ENCODE measurements around the gene TOPAZ1.

Gene TOPAZ1

DNA sequence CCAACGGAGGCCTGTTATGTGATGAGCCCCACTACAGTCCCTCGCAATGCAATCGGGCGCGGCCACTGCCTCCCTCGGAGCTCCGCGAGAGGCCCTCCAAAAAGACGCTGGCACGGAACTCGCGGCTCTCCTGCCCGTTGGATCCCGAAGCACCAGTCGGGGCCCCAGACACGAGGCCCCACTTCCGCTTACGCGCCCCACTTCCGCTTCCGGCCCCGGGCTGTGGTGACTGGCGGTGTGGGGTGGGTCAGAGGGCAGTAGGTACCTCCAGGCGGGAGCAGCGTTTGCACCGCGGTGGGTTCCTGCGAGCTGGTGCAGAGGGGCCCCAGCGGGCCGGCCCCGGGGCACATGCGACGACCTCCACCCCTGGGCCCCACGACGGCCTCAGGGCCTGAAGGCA is at the start of gene TOPAZ1:
TSS of gene TOPAZ1 (plus strand) at position 181 of the 400 bp plus-strand sequence. CDS start at position 349, 168 bp downstream.
- DNase-seq, result no peak

DNA sequence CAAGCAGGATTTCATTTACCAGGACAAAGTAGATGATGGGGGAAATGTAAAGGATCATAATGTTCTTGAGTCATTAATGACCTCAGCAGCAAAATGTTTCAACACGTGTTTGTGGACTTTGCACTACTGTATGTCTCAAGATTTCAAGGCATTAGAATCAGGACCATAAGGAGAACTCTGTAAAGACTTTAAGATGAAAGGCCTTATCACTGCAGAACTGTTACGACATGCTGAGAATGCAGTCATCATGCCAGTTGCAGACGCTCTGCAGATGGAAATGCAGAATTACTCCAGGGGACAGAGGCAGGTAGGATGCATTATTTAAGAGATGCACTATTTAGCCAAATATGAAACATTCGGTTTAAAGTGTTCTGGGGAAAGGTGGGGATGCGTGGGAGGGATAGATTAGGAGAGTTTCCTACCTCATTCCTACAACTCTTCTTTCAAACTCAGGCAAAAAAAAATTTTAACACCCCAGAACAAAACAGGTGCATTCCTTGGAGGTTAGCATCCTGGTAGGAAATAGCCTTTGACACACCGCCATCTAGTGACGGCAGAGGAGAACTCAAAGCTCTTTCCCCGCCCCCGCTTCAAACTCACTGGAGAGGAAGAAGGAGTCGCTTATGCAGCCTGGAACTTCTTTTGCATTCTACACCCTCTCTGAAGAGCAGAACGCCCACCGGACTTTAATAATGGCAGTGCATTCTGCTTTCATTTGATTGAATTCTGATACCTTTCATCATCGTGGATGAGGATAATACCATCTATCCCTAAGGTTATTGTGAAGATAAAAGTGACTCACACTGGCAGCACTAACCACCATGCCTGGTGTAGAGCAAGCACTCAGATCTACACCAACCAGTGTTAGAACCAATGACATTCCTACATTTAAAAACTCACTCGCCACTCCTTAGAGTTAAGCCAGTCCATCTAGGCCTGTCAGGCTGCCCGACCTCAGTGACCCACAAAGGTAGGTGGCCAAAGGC is 43.1 kb upstream of the TOPAZ1 start:
- DNase-seq, result peak; percentile 58

DNA sequence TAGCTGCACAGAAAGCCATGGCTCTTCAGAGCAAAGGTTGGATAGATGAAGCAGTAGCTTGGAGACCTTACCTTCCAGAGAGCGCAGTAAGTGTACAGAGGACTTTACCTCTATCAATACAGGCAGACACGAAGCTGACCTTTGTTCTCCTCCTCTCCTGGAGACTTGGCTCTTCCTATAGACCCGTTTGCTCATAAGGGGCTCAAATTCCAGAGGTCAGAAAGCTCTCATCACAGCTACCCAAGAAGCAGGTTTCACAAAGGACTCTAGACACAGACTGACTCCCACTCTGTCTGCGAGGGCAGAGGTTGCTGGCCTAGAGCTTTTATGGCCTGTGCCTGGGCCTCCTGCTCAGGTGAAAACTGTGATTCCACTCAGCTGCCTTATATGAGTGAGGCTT is 35.4 kb upstream of the TOPAZ1 start:
- DNase-seq, result no peak

DNA sequence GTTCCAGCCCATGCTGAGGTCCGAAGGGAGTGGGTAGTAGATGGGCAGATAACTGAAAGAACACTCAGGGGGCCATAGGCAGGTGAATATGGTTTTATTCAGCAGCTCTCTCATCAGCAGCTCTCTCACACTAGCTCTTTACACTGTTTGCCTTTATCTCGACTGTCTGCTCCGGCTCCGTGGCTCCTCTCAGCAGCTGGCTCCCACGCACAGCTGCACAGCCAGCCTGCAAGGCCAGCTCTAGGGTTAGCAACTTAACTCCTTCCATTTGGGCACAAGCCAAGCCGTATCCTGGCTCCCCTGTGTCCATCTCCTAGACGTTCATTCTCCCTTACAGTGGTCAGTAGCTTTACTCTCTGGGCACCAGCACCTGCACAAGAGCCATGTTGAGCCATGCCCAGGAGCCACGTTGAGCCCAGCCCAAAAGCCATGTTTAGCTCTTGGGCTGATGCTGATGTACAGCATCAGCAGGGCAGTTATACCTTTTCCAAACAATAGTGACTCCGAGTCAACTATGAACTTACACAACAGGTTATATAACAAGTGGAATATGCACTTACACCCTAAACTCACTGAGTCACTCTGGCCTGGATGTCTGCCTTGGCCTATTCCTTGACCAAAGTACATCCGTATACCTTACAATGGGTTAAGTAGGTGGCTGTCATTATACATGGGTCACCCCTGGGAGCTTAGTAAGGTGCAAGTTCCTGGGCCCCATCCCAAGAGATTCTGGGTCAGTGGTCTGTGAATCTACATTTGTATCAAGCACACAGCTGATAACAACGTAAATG is 34.6 kb upstream of the TOPAZ1 start:
- no peak for DNase-seq

DNA sequence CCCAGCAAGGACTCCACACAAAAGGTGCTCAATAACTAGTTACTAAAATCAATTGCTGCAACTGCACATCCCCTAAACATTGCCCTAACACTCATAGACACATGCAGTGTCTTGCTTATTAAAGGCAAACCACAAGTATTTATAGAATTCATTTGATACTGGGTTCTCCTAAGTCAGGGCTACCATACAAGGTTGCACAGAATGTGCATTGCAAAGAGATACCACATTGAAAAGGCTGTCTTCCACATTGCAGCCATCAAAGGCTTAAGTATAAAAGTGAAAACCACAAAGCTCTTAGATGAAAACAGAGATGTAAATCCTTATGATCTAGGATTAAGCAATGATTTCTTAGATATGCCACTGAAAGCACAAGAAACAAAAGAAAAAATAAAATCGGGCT is 33.6 kb upstream of the TOPAZ1 start:
- DNase-seq, result no peak

DNA sequence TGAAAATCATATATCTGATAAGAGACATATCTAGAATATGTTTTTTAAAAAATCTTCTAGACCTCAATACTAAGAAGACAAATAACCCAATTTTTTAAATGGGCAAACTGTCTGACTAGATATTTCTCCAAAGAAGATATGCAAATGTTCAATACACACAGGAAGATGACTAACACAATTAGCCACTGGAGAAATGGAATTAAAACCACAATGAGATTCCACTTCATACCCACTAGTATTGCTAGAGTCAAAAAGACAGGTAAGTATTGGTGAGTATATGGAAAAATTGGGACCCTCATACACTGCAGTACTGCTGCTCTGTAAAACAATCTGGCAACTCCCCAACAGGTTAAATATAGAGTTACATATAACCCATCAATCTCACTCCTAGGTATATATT is 33.1 kb upstream of the TOPAZ1 start:
- no peak for DNase-seq

DNA sequence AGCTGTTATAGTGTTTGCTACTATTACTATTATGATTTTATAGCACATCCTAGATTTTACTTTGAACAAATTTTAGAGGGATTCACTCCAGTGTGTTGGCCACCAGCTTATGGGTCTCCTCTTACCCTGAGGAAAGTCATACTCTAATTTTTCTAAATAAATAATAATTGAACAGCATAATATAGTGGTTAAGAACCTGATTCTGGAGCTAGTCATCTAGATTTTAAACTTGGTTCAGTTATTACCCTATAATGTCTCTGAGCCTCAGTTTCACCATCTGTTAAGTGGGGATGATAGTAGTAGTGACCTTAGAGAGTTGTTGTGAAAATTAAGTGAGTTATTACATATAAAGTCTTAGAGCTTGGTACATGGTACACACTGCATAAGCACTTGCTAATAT is 30.7 kb upstream of the TOPAZ1 start:
- DNase-seq, result no peak

DNA sequence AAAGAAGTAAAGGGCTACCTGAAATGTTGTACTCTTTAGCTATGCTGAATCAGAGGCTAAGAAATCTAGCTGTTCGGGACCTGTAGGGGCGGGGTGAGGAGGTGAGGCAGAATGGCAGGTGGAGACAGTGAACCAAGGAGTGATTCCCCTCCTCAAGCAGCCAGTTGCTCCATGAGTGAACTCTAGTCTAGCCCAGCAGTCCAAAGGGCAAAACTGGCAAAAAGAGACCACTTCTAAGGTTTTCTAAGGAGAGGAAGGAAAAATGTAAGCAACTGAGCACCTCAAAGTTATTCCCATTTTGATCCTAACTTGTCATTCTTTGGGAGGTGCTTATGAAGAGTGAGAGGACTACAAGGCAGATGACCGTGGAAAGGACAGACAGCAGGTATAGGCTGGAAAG is 19.3 kb upstream of the TOPAZ1 start:
- no peak for DNase-seq

DNA sequence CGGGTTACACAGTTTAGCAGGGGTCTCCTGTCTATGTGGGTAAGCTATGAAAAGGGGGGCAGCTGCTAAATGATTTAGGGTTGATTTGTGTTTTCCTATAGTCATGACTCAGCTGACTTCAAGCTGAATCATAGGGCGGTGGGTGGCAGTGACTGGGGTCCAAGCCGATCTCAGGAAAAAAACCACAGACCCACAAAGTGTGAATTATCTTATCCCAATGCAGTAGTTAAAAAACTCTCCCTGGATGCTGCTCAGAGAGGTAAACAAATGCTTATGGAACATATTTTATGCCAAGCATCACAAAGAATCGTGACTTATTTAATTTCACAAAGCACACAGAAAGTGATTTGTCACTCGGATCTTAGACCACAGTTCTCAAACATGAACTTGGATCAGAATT is 18.4 kb upstream of the TOPAZ1 start:
- no peak for DNase-seq

DNA sequence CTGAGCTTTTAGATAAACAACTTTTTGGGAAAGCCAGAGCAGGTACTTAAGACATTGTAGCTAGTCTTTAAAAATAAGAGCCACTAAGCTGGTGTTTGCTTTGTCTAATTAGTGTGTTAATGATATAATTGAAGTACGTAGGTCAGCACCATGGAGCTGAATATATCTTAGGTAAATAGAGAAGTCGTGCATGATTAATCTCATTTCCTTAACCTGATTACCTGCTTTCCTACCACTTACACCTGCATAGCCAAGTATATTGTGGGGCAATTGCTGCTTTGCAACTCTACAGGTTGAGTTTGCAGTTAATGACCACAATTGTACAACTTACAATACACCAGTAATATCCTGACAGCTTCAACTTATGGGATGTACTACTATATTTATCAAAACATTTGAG is 17.6 kb upstream of the TOPAZ1 start:
- no peak for DNase-seq

DNA sequence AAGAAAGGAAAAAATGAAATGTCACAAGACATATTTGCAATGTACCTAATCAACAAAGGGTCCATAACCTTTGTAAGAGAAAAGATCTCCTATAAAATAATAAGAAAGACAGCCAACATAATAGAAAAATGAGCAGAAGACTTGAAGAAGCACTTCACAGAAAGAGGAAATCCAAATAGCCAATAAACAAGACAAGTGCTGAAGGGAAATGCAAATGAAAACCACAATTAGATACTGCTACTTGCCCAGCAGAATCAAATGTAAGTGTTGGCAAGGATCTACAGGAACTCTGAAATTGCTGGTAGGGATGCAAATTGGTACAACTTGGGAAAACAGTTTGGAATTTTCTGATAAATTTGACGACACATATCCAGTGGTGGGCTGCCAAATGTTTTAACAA is 15.1 kb upstream of the TOPAZ1 start:
- no peak for DNase-seq

DNA sequence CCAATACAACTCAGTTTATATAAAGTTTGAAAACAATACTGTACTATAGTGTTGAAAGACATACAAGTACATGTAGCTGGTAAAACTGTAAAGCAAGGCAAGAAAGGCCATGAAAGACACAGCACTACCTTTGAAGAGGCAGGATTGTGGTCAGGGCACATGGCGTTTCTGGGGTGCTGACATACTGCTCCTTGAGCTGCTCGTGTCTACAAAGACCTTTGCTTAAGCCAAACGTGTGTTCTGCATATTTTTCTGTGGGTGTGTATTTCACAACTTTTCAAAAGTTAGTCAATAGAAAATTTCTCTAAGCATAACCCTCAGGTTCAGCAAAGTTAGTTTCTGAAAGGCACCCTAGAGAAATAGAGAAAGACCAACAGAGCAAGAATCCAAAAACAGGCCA is 14.1 kb upstream of the TOPAZ1 start:
- no peak for DNase-seq

DNA sequence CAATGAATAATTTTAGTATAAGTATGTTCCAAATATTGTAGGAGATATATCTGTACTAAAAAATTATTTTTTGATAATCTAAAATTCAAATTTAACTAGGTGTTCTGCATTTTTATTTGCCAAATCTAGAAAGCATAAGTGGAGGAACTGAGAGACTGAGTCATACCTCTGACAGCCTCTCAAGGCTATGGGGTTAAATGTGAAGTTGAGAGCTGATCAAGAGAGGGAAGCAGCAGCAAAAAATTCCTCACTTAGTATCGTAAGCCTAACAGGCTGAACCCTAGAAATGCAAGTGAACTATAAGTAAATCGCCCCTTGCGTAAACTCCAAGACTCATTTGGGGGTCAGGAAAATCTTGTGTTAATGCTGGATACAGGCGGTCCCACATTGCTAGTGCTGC is 12.8 kb upstream of the TOPAZ1 start:
- no peak for DNase-seq

DNA sequence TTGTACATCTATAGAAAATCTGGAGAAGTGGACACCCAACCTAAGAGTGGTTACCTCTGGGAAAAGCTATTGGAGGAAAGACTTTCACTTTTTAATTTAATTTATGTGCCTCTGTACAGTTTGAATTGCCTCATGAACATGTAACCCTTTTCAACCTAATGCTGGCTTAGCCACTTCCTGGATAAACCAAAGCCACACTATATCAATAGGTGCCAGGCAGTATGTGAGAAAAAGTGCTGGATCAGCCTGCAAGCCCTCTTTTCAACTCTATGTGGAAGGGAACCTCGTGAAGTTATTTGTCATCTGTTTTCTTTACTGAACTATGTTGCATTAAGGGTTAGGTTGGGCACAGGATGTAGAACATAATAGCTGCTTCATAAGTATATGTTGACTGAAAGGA is 9.3 kb upstream of the TOPAZ1 start:
- no peak for DNase-seq

DNA sequence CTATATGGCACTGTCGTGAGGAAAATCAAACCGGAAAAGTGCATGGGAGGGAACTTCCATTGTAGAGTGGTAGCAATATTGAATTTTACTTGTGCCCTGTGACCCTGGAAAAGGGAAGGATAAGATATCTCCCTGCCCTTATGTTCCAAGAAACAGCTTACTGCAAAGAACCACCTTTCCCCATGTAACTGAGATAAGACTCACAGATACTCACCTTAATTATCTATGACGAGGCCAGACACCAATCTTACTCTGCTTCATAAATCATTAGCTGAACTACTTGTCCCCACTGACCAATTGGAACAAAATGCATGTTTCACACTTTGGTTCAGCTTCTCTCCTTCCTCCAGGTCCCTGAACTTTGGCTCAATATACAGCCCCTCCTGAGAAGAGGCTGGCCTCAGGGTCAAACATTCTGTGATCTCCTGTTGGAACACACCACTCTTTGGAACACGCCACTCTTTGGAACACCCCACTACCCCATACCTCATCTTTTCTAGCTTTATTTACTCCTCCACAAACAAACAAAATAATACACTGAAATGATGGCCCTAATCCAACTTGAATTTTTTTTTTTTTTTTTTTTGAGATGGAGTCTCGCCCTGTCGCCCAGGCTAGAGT is 6.9 kb upstream of the TOPAZ1 start:
- DNase-seq, result no peak

DNA sequence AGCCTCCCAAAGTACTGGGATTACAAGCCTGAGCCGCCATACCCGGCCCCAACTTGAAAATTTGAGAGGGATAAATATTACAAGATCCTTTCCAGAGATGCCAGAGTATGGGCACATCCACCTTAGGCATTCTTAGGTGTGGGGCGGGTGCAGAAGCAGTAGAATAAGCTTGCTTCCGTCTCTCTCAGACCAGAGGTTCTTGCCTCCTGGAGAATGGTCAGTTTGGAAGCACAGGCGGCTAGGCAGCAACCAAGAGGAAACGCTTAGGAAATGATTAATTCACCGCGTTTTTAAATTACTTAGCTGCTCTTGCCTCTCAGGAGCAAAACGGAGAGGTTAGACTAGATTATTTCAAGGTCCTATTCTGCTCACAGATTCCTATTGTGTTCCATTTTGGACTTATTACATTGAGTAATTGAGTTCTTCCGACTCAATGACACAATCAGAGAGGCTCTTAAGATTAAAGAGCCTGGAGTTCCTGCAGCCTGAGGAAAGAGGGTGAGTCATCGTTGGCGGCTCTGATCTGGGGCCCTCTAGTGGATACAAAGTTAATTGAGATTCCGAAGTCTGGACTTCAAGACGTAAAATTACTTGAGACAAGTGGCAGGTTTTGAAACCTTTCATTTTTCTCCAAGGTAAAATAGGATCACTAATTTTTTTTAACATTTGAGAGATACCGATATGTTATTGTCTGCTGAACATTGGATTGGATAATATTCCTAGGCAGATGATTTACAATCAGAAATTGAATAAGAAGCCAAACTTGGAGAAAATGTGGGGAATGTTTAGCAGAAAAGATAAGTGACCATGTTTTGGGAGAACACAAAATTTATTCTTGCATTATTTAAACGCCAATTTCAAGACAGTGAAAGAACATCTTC is 5.8 kb upstream of the TOPAZ1 start:
- peak; percentile 86 for DNase-seq

DNA sequence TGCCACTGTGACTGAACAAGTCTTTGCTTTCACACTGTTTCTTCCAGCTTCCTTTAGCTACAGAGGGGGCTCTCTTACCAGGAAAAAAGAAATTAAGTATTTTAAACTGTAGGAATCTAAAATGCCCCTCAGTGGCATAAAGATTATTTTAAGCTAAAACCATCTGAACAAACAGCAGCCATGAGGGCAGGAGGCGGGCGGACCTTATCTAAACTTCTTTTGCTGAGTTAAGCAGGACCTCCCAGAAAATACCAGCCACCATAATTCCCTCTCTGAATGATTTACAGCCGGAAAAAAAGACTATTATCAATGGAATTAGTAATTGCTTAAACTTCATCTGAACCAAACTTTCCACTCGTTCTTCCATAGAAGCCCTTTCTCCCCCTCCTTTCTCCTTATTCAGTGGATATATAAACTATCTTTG is 5.2 kb upstream of the TOPAZ1 start:
- DNase-seq, result no peak

DNA sequence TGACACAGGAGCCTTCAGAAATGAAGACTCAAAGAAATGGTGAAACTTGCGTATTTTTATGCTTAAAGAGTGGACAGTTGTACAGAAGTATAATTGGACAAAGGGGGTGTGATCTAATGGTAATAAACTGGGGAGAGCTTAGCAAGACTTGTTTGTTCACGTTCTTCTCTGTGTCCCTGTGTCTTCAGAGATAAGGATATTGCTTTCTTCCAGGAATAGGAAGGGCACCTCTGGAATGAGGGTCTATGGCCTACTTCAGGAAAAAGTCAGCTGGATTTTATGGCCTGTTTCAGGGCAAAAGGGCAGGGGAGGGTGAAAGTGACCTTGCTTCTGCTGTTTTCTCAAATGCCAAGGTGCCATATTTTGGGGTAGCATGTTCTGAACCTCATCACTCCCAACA is 4.5 kb upstream of the TOPAZ1 start:
- DNase-seq, result no peak

DNA sequence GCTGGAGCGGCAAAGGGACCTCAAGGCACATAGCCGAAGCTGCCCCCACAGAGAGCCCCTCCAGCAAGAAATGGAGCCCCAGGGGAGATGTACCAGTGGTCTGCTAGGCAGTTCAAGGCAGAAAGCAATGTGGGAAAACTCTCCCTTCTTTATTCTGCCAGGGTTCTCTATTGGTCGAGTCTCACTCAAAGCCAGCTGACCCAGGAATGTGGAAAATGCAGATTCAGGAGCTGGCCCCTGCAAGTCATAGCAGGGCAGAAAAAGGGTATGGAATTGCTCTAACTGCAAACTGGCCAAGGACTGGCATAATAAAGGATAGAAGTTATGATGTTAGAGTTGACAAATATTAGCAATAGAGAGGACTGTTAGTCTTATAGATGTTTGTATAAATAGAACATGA is 4.0 kb upstream of the TOPAZ1 start:
- no peak for DNase-seq

DNA sequence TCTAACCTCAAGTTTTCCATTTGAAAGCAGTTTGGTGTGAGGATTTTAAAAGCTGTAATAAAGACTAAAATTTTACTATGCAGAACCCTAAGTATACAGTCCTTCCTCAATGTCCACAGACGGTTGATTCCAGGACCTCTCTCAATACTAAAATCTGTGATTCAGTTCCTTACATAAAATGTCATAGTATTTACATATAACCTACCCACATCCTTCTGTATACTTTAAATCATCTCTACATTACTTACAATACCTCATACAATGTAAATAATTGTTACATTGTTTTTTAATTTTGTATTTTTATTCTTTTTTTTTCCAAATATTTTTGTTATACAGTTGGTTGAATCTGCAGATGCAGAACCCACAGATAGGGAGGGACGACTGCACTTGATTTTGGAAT is 2.8 kb upstream of the TOPAZ1 start:
- DNase-seq, result no peak

DNA sequence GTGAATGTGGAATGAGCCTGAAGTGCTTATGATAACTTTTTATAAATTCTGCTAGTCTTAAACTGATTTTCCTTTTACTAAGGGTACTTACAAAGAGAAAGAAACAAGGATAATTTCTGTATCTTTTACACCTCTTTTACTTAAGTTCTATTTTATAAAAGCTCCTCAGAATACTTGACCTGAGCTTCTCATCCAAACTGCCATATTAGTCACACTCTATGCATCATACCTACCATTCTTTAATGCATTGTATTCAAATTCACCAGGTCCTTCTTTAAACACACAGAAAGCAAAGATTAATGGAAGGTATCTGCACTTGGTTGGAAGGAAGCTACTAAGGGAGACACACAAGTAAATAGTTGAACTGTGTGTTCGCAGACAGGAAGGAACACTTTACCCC is 1.6 kb upstream of the TOPAZ1 start:
- DNase-seq, result peak; percentile 1

DNA sequence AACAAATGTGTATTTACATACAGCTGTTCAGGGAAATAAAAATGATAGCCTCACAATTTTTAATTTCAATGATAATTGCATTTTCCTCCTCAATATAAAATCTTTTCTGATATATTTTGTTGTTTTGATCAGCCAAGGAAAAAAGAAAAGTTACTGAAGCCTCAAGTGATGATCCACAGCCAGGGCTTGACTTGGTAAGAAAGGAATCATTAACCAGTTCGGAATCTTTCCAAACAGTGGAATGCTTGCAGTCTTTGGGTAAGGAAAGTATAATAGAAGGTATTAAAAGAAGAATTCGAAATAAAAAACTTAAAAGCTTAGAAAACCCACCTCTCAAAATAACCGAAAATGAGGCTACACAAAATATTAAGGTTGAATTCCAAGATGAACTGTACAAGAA is 1.0 kb downstream of the TOPAZ1 start:
- no peak for DNase-seq

DNA sequence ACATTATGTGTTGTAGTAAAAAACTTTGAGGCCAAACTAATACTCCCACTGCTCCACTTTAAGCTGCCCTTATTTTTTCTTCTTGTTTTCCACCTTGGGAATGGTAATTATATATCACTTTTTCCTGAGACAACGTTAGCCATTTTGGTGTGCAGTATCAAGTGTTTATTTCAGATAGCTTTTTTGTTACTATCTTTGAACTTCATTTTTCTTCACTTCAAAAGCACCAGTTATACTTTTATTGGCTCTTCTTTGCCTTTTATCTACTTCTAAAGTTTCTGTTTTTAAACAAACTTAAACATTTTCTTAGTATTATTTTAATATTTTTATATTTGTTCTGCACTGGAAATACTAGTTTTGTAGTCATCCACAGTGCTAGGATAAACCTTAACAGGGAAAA is 6.5 kb downstream of the TOPAZ1 start:
- DNase-seq, result no peak
